Gastrocnemius medialis (tissue), 4 donors: ENCODE data around the gene KPNA4. TPM values are rescaled to one million over a fixed set of nuclear protein-coding genes. Genes with fewer than 3 reads are reported as not detected.
A peak's percentile ranks its signal among the peaks of the same experiment; 100 is the strongest.

Experiments used
- ATAC-seq, 2 donors: fragments of 150-250 bp; one replicate each; pipeline ENCODE4 v1.9.1; 2016
- DNase-seq, 2 donors: peaks; one replicate each; pipeline ENCODE4 v3.0.0-alpha.2; 2019
- H3K27ac ChIP-seq, 4 donors: fragments of 200-600 bp; sonication (generic); 1 replicate in 1 of 4; 2 replicates in 3 of 4; pipeline ENCODE4 v1.5.1; 2016 to 2018; ENCODE audit warnings: mild to moderate bottlenecking in 2 of 4, moderate library complexity in 1 of 4
- H3K27me3 ChIP-seq, 3 donors: fragments of 200-600 bp; sonication (generic) in 2 of 3; 1 replicate in 1 of 3; 2 replicates in 2 of 3; pipeline versions ENCODE4 v1.5.1 to v1.6.0; 2016 to 2019; ENCODE audit warnings: mild to moderate bottlenecking in 1 of 3, moderate library complexity in 1 of 3
- H3K36me3 ChIP-seq, 2 donors: fragments of 200-600 bp; sonication (generic) in 1 of 2; one replicate each; pipeline ENCODE4 v1.5.1; 2017 to 2018
- H3K4me1 ChIP-seq, 2 donors: fragments of 200-600 bp; sonication (generic) in 1 of 2; one replicate each; pipeline ENCODE4 v1.5.1; 2016 to 2017; ENCODE audit warnings: mild to moderate bottlenecking in 2 of 2
- H3K4me3 ChIP-seq, 4 donors: fragments of 200-600 bp; sonication (generic) in 3 of 4; 1 replicate in 1 of 4; 2 replicates in 3 of 4; pipeline ENCODE4 v1.5.1; 2016 to 2019; ENCODE audit warnings: mild to moderate bottlenecking in 2 of 4
- H3K9me3 ChIP-seq, 3 donors: fragments of 200-600 bp; sonication (generic) in 2 of 3; 1 replicate in 1 of 3; 2 replicates in 2 of 3; pipeline ENCODE4 v1.5.1; 2016 to 2019
- POLR2A ChIP-seq, 2 donors: fragments of 450-650 bp; IDR thresholded peaks; one replicate each; pipeline ENCODE4 v1.6.1; 2017; ENCODE audit warnings: antibody characterized with exemption in 2 of 2, mild to moderate bottlenecking in 2 of 2, moderate library complexity in 2 of 2
- in situ Hi-C, 4 donors: fragments of 200-750 bp; cut with MboI; loops; one replicate each; pipeline versions ENCODE4 v1.15.0 to v1.8.0; 2017; ENCODE audit warnings: low sequenced_read_pairs in 4 of 4
- intact Hi-C: fragments of 100-400 bp; cut with DNase I; formaldehyde crosslinking; loops from one replicate; pipeline ENCODE4 v1.15.1; 2023; ENCODE audit warnings: low total_unique reads
- total RNA-seq, 4 donors: library from RNA; depleted of rRNA; stranded (reverse); fragments of >200 nt; gene quantifications; one replicate each; pipeline versions ENCODE4 v1.1.0 to v1.2.3, GENCODE V29; 2016
- TF ChIP-seq, protein P1 (sequence below), 5 experiments: fragments of 450-650 bp in 3 of 5; fragments of 200-600 bp in 2 of 5; sonication (generic) in 2 of 5; IDR thresholded peaks in 4 of 5; conservative IDR thresholded peaks in 1 of 5; 1 replicate in 4 of 5; 2 replicates in 1 of 5; pipeline ENCODE4 v1.5.1; 2016 to 2019; ENCODE audit warnings: antibody characterized with exemption in 5 of 5, mild to moderate bottlenecking in 3 of 5, moderate library complexity in 3 of 5

The KPNA4 gene
- total RNA-seq, 4 donors from 2014 or later, result 78.9 to 126 (median 86.0) TPM

DNA sequence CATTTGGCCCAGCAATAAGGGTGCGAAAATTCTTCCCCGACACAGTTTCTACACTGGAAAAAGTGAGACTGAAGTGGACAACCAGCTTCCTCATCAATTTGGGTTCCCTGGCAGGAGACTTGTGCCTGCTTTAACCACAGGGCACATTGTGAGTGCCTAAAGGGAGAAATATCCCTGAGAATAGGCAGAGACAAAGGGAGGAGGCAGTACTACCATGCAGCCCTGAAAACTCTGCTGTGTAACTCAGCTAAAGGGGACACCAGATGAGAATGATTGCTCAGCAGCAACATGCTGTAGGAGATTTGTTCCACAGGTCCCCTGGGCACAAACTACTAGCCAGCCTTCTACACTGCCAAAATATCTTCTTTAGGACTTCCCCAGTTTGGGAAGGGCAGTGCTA, 15.6 kb upstream of the KPNA4 start:
- no peak for DNase-seq
- no peak for ATAC-seq
- Histone ChIP-seq H3K27me3 (no peaks in the 10 kb centered on the region), H3K9me3 (no peaks in the 10 kb centered on the region), H3K4me3 (no peak overlapping the region), H3K36me3 (no peaks in the 10 kb centered on the region), H3K4me1 (peaks cover 21 to 22% of the 10 kb centered on the region in 2 donors), H3K27ac (no peak overlapping the region)
- no peak for TF ChIP-seq POLR2A (IDR thresholded peaks at IDR 0.05)
- TF ChIP-seq, protein P1, sequence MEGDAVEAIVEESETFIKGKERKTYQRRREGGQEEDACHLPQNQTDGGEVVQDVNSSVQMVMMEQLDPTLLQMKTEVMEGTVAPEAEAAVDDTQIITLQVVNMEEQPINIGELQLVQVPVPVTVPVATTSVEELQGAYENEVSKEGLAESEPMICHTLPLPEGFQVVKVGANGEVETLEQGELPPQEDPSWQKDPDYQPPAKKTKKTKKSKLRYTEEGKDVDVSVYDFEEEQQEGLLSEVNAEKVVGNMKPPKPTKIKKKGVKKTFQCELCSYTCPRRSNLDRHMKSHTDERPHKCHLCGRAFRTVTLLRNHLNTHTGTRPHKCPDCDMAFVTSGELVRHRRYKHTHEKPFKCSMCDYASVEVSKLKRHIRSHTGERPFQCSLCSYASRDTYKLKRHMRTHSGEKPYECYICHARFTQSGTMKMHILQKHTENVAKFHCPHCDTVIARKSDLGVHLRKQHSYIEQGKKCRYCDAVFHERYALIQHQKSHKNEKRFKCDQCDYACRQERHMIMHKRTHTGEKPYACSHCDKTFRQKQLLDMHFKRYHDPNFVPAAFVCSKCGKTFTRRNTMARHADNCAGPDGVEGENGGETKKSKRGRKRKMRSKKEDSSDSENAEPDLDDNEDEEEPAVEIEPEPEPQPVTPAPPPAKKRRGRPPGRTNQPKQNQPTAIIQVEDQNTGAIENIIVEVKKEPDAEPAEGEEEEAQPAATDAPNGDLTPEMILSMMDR (IDR thresholded peaks at IDR 0.05 in 4 of 5, conservative IDR thresholded peaks at IDR 0.05 in 1 of 5), result no peak
- in situ Hi-C loops (no loop called here), intact Hi-C loops (no loop called here)

DNA sequence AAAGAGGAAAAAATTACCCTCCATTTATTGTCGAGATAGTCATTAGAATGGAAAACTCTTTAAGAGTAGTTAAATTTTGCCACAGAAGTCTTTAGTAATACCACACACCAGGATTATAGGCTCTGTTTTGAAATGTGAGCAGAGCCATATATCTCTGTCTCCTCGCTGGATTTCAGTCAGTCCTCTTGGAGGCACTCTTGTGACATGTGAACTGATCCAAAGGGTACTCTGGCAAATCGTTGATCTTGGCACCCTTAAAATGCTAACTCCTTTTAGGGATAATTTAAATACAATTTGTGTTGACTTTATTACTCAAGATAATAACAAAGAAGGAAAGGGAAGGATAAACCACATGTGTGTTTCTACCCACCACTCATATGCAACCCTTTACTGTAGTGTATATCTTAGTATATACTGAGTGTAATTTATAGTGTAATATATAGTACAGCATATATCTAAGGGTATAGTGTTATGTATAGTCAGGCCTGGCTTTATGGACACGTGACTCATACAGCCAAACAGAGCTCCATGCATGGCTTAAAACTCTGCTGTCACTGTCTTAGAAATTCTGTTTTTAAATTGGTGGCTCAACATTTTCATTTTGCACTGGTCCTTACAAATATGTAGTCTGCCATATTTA, 12.3 kb upstream of the KPNA4 start:
- in situ Hi-C loops, result no loop called here
- peak in 1 of 2 donors; percentile 11 for DNase-seq
- peak; percentile 97 to 98 for ATAC-seq

DNA sequence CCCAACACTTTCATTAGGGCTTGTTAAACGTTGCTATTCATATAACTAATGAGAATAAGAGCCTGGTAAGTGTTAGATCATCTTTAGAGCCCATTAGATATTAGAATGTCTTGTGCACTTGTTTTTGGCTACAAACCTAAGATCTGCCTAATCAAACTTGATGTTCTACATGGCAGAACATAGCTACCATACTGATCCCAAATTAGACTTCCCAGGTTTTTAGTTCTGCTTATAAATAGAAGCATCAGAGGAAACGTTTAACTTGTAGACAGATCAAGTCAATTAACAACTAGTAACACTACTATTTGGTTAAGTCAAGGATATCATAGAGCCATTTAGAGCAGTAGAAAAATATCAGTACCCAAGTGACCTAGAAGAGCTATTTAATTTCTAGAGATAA, 11.7 kb upstream of the KPNA4 start:
- Histone ChIP-seq H3K9me3 (no peaks in the 10 kb centered on the region), H3K27me3 (no peaks in the 10 kb centered on the region), H3K36me3 (no peaks in the 10 kb centered on the region), H3K4me1 (peaks cover 21 to 23% of the 10 kb centered on the region in 2 donors), H3K27ac (peak overlapping the region; percentile 71 to 86 (median 81)), H3K4me3 (peak overlapping the region in 2 of 4 donors; percentile 11 to 18)
- TF ChIP-seq, protein P1 (IDR thresholded peaks at IDR 0.05 in 4 of 5, conservative IDR thresholded peaks at IDR 0.05 in 1 of 5), result no peak
- TF ChIP-seq POLR2A (IDR thresholded peaks at IDR 0.05), result no peak
- peak; percentile 39 to 55 for ATAC-seq
- DNase-seq, result no peak
- intact Hi-C loops, result loop anchor here (5.0 kb wide), 1 partner anchor 160 kb away; no protein-coding TSS in a partner anchor
- in situ Hi-C loops, result no loop called here

More for the DNA sequence above, 12.3 kb upstream of the KPNA4 start:
- Histone ChIP-seq H3K4me1 (peaks cover 21 to 23% of the 10 kb centered on the region in 2 donors), H3K27me3 (no peaks in the 10 kb centered on the region), H3K27ac (peak overlapping the region; percentile 71 to 86 (median 81)), H3K4me3 (peak overlapping the region in 1 of 4 donors; percentile 18), H3K9me3 (no peaks in the 10 kb centered on the region), H3K36me3 (no peaks in the 10 kb centered on the region)
- intact Hi-C loops, result loop anchor here (5.0 kb wide), 1 partner anchor 160 kb away; no protein-coding TSS in a partner anchor
- TF ChIP-seq, protein P1 (IDR thresholded peaks at IDR 0.05 in 4 of 5, conservative IDR thresholded peaks at IDR 0.05 in 1 of 5), result peak in 1 of 5 experiments; percentile 20
- no peak for TF ChIP-seq POLR2A (IDR thresholded peaks at IDR 0.05)

DNA sequence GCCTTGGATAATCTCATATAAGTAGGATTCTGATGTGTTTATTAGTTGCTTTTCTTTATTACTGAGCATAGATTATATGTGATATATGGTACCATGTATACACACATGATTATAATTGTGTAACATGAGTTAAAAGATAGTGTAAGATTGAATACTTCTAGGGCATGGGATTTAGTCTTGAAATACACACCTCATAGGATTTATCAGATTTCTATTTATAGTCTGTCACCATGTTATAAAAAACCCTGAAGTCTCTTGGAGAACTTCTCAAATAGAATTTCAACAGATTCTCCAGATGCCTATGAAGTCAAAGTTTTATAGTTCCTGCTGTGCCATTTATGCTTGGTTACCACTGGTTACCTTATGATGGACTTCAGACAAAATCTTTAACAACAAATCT, 11.2 kb upstream of the KPNA4 start:
- H3K4me1 ChIP-seq, result peaks cover 21 to 23% of the 10 kb centered on the region in 2 donors
- in situ Hi-C loops, result no loop called here
- H3K4me3 ChIP-seq, result no peak overlapping the region
- ATAC-seq, result peak; percentile 73 to 82
- no peak for DNase-seq
- no peaks in the 10 kb centered on the region for H3K27me3 ChIP-seq
- H3K27ac ChIP-seq, result peak overlapping the region; percentile 71 to 86 (median 81)
- H3K36me3 ChIP-seq, result no peaks in the 10 kb centered on the region
- TF ChIP-seq, protein P1 (IDR thresholded peaks at IDR 0.05 in 4 of 5, conservative IDR thresholded peaks at IDR 0.05 in 1 of 5), result no peak
- TF ChIP-seq POLR2A (IDR thresholded peaks at IDR 0.05), result no peak
- intact Hi-C loops, result loop anchor here (5.0 kb wide), 1 partner anchor 161 kb away; no protein-coding TSS in a partner anchor
- H3K9me3 ChIP-seq, result no peaks in the 10 kb centered on the region
